Uterus (tissue), 2 donors: ENCODE measurements around the gene ROCK2.

ENCODE experiments used
- CTCF ChIP-seq, 4 experiments: fragments of 200-600 bp in 2 of 4; fragments of 450-650 bp in 2 of 4; sonication (generic) in 2 of 4; IDR thresholded peaks; one replicate each; pipeline ENCODE4 v1.5.1; 2016 to 2019; ENCODE audit warnings: antibody characterized with exemption in 4 of 4, mild to moderate bottlenecking in 2 of 4, moderate library complexity in 1 of 4
- POLR2A ChIP-seq, 2 donors: fragments of 450-650 bp; IDR thresholded peaks; one replicate each; pipeline ENCODE4 v1.6.1; 2016; ENCODE audit warnings: antibody characterized with exemption in 2 of 2, mild to moderate bottlenecking in 1 of 2, moderate library complexity in 1 of 2

GRCh38 chr2:11368059-11368572, 23.7 kb upstream of the ROCK2 start:
- TF ChIP-seq CTCF (IDR thresholded peaks at IDR 0.05): no peak
- TF ChIP-seq POLR2A (IDR thresholded peaks at IDR 0.05): no peak
